Measurements from ENCODE around the gene RELL1.

The RELL1 gene

DNA sequence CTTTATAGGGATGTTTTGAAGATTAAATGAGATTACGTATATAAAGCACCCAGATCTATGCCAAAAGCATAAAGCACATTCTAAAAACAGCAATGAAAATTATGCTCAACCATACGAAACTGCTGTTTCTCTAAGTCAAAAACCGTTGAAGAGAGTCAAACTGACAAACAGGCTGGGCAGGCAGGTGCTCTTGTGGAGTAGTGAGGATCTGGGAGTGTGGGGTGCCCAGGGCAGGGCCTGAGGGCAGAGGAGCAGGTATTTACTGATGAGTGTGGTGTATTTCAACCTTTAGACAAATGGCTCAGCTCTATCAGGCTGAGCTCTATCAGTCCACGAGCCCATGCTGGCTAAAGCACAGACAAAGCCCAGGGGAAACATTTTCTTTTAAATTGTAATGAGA is 40.4 kb downstream of the RELL1 start:
- in situ Hi-C loops (cut with MboI; ENCODE audit: low pct_unique_long_range_greater_than_20kb, low sequenced_read_pairs): no loop called here
- DNase-seq: no peak

GRCh38 chr4:37644962-37645361 is 41.2 kb downstream of the RELL1 start:
- in situ Hi-C loops (cut with MboI; ENCODE audit: low pct_unique_long_range_greater_than_20kb, low sequenced_read_pairs): no loop called here
- no peak for DNase-seq

DNA sequence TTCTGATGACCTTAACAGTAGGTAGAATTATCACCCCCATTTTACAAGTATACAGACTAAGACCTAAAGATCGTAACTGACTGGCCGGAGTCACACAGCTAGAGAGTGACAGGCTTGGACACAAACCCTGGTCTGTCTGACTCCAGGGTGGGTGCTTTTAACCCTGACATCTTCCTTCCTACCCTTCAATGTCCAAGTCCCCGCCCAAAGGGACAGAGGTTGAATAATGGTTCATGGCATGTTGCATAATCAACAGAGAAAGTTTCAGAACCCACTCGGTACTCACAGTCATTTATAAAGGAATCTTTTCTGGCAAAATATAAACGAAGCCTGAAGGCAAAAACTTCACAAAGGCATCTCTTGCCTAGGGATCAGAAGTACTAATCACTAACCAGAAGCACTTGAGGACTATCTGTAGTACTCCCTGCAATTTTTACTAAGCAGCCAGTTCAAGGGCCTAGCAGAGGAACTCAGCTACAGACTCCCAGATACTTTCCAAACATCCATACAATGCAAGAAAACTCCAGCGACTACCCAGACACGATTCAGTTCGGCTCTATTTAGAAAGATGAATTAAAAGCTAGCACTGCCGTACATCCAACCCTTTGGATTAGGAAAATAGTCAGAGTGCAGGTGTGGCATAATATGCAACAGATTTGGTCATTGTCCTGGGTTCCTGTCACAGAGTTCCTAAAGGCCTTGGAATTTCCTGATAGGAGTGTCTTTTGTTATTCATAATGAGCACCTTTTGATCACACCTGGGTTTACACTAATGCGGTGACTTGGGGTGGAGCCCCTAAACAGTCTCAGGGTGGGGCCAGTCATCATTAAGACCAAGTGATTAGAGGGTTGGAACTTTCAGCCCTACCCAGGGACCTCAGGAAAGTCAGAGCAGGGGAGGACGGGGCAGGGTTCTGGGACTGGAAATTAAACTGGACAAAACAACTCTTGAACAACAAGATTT is 44.0 kb downstream of the RELL1 start:
- DNase-seq: no peak
- in situ Hi-C loops (cut with MboI; ENCODE audit: low pct_unique_long_range_greater_than_20kb, low sequenced_read_pairs): no loop called here

- no peak for DNase-seq
- in situ Hi-C loops (cut with MboI; ENCODE audit: low pct_unique_long_range_greater_than_20kb, low sequenced_read_pairs): no loop called here
Measured at GRCh38 chr4:37641352-37641751, 44.8 kb downstream of the RELL1 start.

- in situ Hi-C loops (cut with MboI; ENCODE audit: low pct_unique_long_range_greater_than_20kb, low sequenced_read_pairs): no loop called here
- DNase-seq: no peak
Measured at GRCh38 chr4:37639551-37640285, 46.5 kb downstream of the RELL1 start.

DNA sequence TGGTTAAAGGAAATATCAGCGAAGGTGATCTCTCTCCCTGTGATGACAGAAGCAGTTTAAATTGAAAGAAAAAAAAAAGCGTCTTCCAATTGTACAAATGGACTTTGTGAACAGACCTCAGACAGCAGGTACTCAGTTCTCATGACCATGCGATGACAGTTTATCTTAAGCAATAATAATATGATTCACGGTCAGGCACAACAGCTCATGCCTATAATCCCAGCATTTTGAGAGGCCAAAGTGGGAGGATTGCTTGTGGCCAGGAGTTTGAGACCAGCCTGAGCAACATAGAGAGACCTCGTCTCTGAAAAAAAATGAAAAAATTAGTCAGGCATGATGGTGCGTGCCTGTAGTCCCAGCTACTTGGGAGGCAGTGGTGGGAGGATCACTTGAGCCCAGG is 51.0 kb downstream of the RELL1 start:
- in situ Hi-C loops (cut with MboI; ENCODE audit: low pct_unique_long_range_greater_than_20kb, low sequenced_read_pairs): no loop called here
- DNase-seq: no peak

- no peak for DNase-seq
- in situ Hi-C loops (cut with MboI; ENCODE audit: low pct_unique_long_range_greater_than_20kb, low sequenced_read_pairs): no loop called here
Measured at GRCh38 chr4:37634180-37634579, 52.0 kb downstream of the RELL1 start.

- no peak for DNase-seq
- in situ Hi-C loops (cut with MboI; ENCODE audit: low pct_unique_long_range_greater_than_20kb, low sequenced_read_pairs): no loop called here
Measured at GRCh38 chr4:37632836-37633235, 53.3 kb downstream of the RELL1 start.

- in situ Hi-C loops (cut with MboI; ENCODE audit: low pct_unique_long_range_greater_than_20kb, low sequenced_read_pairs): no loop called here
- no peak for DNase-seq
Measured at GRCh38 chr4:37631551-37631950, 54.6 kb downstream of the RELL1 start.

GRCh38 chr4:37629713-37630112 is 56.5 kb downstream of the RELL1 start:
- no peak for DNase-seq
- in situ Hi-C loops (cut with MboI; ENCODE audit: low pct_unique_long_range_greater_than_20kb, low sequenced_read_pairs): no loop called here

DNA sequence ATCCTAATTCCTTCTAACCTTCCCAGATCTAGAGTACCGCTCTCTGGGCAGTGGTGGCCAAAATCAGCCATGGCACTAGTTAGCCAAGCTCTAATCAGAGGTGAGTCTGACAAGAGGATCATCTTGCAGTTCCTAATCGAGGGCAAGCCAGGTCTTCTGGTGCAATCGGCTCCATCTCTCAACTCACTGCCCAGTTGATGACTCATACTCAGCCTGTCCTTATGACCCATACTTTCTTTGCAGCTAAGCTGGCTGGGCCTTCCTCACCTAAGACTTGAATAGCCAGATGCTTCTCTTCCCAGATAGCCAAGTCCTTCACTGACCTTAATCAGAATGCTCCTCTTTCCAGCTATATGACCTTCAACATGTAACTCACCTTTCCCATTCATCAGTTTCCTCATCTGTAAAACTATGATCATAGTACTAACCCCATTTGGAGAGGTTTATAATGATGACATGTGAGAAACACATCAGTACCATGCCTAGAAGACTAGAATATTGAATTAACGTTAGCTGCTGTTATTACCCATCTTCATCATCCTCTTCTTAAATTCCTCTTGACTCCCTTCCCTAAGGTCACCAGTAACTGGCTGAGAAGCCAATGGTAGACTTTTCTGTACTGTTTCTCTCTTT is 57.1 kb downstream of the RELL1 start:
- in situ Hi-C loops (cut with MboI; ENCODE audit: low pct_unique_long_range_greater_than_20kb, low sequenced_read_pairs): no loop called here
- no peak for DNase-seq

DNA sequence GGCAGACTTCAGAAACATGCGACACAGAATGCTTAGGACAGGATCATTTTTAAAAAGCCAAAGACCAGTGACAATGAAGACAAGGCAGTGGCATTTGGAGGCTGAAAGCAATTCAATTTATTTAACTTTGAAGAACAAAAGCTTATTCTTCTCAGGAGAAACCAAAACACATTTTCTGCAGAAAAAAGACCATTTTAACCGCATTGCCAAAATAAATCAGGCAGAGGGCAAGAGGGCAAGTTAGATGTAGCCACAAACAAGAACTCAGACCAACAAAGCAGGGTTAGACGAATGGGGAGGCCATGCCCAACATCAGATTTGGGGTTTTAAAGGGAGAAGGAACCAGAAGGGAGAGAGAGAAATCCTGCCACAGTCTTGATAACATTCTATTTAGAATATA is 58.9 kb downstream of the RELL1 start:
- in situ Hi-C loops (cut with MboI; ENCODE audit: low pct_unique_long_range_greater_than_20kb, low sequenced_read_pairs): no loop called here

GRCh38 chr4:37625499-37625898 is 60.7 kb downstream of the RELL1 start:
- in situ Hi-C loops (cut with MboI; ENCODE audit: low pct_unique_long_range_greater_than_20kb, low sequenced_read_pairs): no loop called here
- no peak for DNase-seq

More for the DNA sequence above, 58.9 kb downstream of the RELL1 start:
- no peak for DNase-seq

GRCh38 chr4:37623940-37624339 is 62.2 kb downstream of the RELL1 start:
- no peak for DNase-seq
- in situ Hi-C loops (cut with MboI; ENCODE audit: low pct_unique_long_range_greater_than_20kb, low sequenced_read_pairs): loop anchor here (25.0 kb wide), 1 partner anchor 163 kb away; no protein-coding TSS in a partner anchor

- in situ Hi-C loops (cut with MboI; ENCODE audit: low pct_unique_long_range_greater_than_20kb, low sequenced_read_pairs): loop anchor here (25.0 kb wide), 1 partner anchor 164 kb away; no protein-coding TSS in a partner anchor
- no peak for DNase-seq
Measured at GRCh38 chr4:37623125-37623524, 63.1 kb downstream of the RELL1 start.

DNA sequence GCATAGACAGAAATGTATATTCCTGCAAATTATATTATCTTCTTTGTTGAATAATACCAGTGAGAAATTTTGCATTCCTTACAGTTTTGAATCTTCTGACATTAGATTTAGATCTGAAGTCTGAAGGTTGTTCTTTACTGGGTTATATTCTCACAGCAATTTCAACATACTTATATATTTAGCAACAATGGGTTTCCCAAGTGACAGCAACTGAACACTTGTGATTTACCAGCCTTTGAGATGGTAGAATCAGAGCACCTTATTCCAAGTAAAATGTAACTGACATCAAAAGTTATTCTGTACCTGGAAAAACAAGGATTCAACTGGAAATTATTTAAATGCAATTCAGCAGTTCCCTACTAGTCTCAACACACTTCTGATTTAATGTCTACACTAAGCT is 66.0 kb downstream of the RELL1 start:
- in situ Hi-C loops (cut with MboI; ENCODE audit: low pct_unique_long_range_greater_than_20kb, low sequenced_read_pairs): loop anchor here (25.0 kb wide), 1 partner anchor 167 kb away; no protein-coding TSS in a partner anchor

DNA sequence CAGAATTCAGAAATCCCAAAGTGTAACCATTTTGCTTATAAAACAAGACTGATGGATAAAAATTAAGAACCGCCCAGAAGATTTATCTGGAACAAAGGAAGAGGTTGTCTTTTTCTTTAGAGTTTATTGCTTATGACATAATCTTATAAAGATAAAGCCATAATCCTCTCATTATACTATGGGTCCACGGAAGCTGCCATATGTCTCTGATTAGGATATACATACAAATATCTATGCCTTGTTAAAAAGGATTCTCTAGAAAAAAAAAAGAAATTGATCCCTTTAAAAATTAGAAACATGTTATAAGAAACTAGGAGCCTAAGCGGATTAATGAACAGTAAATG is 70.5 kb downstream of the RELL1 start:
- in situ Hi-C loops (cut with MboI; ENCODE audit: low pct_unique_long_range_greater_than_20kb, low sequenced_read_pairs): loop anchor here (25.0 kb wide), 1 partner anchor 172 kb away; no protein-coding TSS in a partner anchor
- DNase-seq: no peak

More for the DNA sequence above, 66.0 kb downstream of the RELL1 start:
- DNase-seq: no peak

DNA sequence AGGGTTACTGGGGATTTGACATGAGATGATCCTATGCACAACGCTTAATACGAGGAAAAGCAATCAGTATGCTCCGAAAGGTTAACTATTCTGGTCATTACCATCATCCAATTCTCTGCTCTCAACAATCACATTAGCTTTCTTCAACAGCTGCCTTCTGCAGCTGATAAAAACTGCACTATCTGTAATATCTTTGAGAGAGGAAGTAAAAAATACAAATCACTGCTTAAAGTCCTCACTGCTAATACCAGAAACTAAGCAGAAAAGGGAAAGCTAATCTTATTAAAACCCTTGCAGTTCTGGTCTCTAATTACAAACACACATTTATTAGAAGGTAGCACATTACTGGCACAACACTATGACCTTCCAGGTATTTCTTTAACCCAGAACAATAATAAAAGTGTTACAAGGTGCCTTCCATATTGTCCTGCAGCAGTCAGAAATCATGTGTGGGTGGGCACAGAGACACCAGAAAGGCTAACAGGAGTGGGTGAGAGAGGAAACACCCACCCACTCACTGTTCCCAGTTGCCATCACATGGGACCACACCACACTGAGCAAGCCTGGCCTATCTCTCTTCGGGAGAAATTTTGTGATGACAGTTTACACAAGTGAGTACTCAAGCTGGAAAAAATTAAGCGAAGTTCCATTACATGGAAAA is 71.0 kb downstream of the RELL1 start:
- no peak for DNase-seq
- in situ Hi-C loops (cut with MboI; ENCODE audit: low pct_unique_long_range_greater_than_20kb, low sequenced_read_pairs): loop anchor here (25.0 kb wide), 1 partner anchor 172 kb away; no protein-coding TSS in a partner anchor

GRCh38 chr4:37612811-37613210 is 73.4 kb downstream of the RELL1 start:
- DNase-seq: no peak
- in situ Hi-C loops (cut with MboI; ENCODE audit: low pct_unique_long_range_greater_than_20kb, low sequenced_read_pairs): loop anchor here (25.0 kb wide), 1 partner anchor 174 kb away; no protein-coding TSS in a partner anchor
